Measurements from ENCODE around the gene ASH1L.
"Not testable (repeated sequence)": the region's sequence is repeated elsewhere in the genome, so short reads cannot be mapped to it uniquely, and the experiment has no call there.

- not testable (repeated sequence) for TF ChIP-seq POLR2AphosphoS5, CTCF, EP300, POLR2A (IDR thresholded peaks at IDR 0.05)
These were observed 150.8 kb downstream of the ASH1L start for GRCh38 chr1:155411840-155412239.
